ENCODE results near the gene STAG1.
"Not testable (repeated sequence)": the region's sequence is repeated elsewhere in the genome, so short reads cannot be mapped to it uniquely, and the experiment has no call there.

STAG1 gene

GRCh38 chr3:136503056-136503455 is 249.1 kb downstream of the STAG1 start:
- TF ChIP-seq ZFX (IDR thresholded peaks at IDR 0.05; ENCODE audit: borderline replicate concordance), result no peak
- TF ChIP-seq CTCF (IDR thresholded peaks at IDR 0.05), result no peak
- no peak overlapping the region for H3K27ac ChIP-seq

GRCh38 chr3:136498919-136499447 is 253.2 kb downstream of the STAG1 start:
- TF ChIP-seq CTCF (IDR thresholded peaks at IDR 0.05) (no peak), ZFX (IDR thresholded peaks at IDR 0.05; ENCODE audit: borderline replicate concordance) (no peak)

GRCh38 chr3:136495213-136495612 is 257.0 kb downstream of the STAG1 start:
- TF ChIP-seq CTCF (IDR thresholded peaks at IDR 0.05), result no peak
- TF ChIP-seq ZFX (IDR thresholded peaks at IDR 0.05; ENCODE audit: borderline replicate concordance), result no peak
- H3K27ac ChIP-seq, result no peak overlapping the region

More at GRCh38 chr3:136498919-136499447, 253.2 kb downstream of the STAG1 start:
- H3K27ac ChIP-seq, result no peak overlapping the region

GRCh38 chr3:136490646-136491405 is 261.4 kb downstream of the STAG1 start:
- H3K27ac ChIP-seq, result no peak overlapping the region
- TF ChIP-seq ZFX (IDR thresholded peaks at IDR 0.05; ENCODE audit: borderline replicate concordance), result no peak
- no peak for TF ChIP-seq CTCF (IDR thresholded peaks at IDR 0.05)

GRCh38 chr3:136485777-136486176 is 266.4 kb downstream of the STAG1 start:
- no peak overlapping the region for H3K27ac ChIP-seq
- TF ChIP-seq ZFX (IDR thresholded peaks at IDR 0.05; ENCODE audit: borderline replicate concordance), result no peak
- no peak for TF ChIP-seq CTCF (IDR thresholded peaks at IDR 0.05)

- TF ChIP-seq CTCF (IDR thresholded peaks at IDR 0.05) (no peak), ZFX (IDR thresholded peaks at IDR 0.05; ENCODE audit: borderline replicate concordance) (no peak)
- H3K27ac ChIP-seq, result no peak overlapping the region
These were observed 275.9 kb downstream of the STAG1 start for GRCh38 chr3:136476280-136476679.

GRCh38 chr3:136474876-136475275 is 277.3 kb downstream of the STAG1 start:
- not testable (repeated sequence) for H3K27ac ChIP-seq

Measured in 22Rv1 (cell line).